GM12878 (cell line): ENCODE measurements around the gene MUC5B. TPM values are rescaled to one million over a fixed set of nuclear protein-coding genes. Genes with fewer than 3 reads are reported as not detected.

Source experiments
- ATAC-seq: fragments of 200-7000 bp; cut with Tn5 transposase; 3 replicates; pipeline ENCODE4 v1.9.1; 2020; ENCODE audit warnings: mild to moderate bottlenecking, moderate library complexity
- BruUV-seq: library from RNA; stranded (reverse); fragments of 400-500 nt; replicated peaks from 2 replicates; lab custom pipeline; 2021; lab: Mats Ljungman, UMichigan
- CTCF ChIA-PET: fragments of 300-600 bp; sonication (Branson Sonifier 250); formaldehyde crosslinking; extraction: SDS; loops from one replicate; lab custom pipeline; 2021; ENCODE audit warnings: inconsistent platforms; lab: Yijun Ruan, JAX
- POLR2A ChIA-PET: fragments of 350-600 bp; formaldehyde crosslinking; extraction: SDS; loops from one replicate; lab custom pipeline; 2021; ENCODE audit warnings: inconsistent platforms; lab: Charles Lee
- RAD21 ChIA-PET: fragments of 300-600 bp; sonication (Branson Sonifier 250); formaldehyde crosslinking; loops from one replicate; lab custom pipeline; 2023; ENCODE audit warnings: antibody characterized with exemption; ENCODE audit not compliant: unreplicated experiment; lab: Charles Lee
- SMC1A ChIA-PET: fragments of 300-600 bp; sonication (Branson Sonifier 250); formaldehyde crosslinking; loops from one replicate; lab custom pipeline; 2023; ENCODE audit not compliant: unreplicated experiment, uncharacterized antibody; lab: Charles Lee
- DNase-seq: peaks from one replicate; pipeline ENCODE4 v3.0.0-alpha.2; 2011; ENCODE audit warnings: low read depth, low spot score
- FAIRE-seq: peaks from 3 replicates; lab custom pipeline; 2011; peaks lifted over from hg19 to GRCh38; lab: Jason Lieb, UNC
- H2AFZ ChIP-seq: 2 replicates; pipeline ENCODE4 v1.6.0; 2011; ENCODE audit warnings: low read depth, low read length, control low read depth; ENCODE audit not compliant: control insufficient read depth
- H3K27ac ChIP-seq: 2 replicates; pipeline ENCODE4 v1.5.1; 2011; ENCODE audit warnings: control low read depth; ENCODE audit not compliant: control insufficient read depth, insufficient read depth
- H3K27me3 ChIP-seq, 2 experiments: replicated peaks in 1 of 2; 2 replicates each; pipeline versions ENCODE4 v1.6.0 to v1.6.1; 2011; ENCODE audit warnings: low read length in 1 of 2; ENCODE audit not compliant: control insufficient read depth in 2 of 2, insufficient read depth in 2 of 2
- H3K36me3 ChIP-seq, 2 experiments: 2 replicates each; pipeline ENCODE4 v1.5.1; 2011; ENCODE audit warnings: low read length in 1 of 2; ENCODE audit not compliant: control insufficient read depth in 2 of 2, insufficient read depth in 2 of 2
- H3K4me1 ChIP-seq: 2 replicates; pipeline ENCODE4 v1.6.1; 2011; ENCODE audit warnings: mild to moderate bottlenecking, low read length, moderate library complexity, mixed read lengths; ENCODE audit not compliant: control insufficient read depth, insufficient read depth
- H3K4me2 ChIP-seq: 2 replicates; pipeline ENCODE4 v1.6.0; 2011; ENCODE audit warnings: control low read depth; ENCODE audit not compliant: control insufficient read depth, insufficient read depth
- H3K4me3 ChIP-seq: fragments of 200-600 bp; sonication (generic); 2 replicates; pipeline ENCODE4 v1.5.1; 2016
- H3K79me2 ChIP-seq: 2 replicates; pipeline ENCODE4 v1.6.0; 2011; ENCODE audit warnings: low read length; ENCODE audit not compliant: control insufficient read depth, insufficient read depth
- H3K9ac ChIP-seq: 2 replicates; pipeline ENCODE4 v1.8.0; 2011; ENCODE audit warnings: low read length, control low read depth, mixed read lengths; ENCODE audit not compliant: control insufficient read depth, insufficient read depth
- H3K9me3 ChIP-seq: replicated peaks from 3 replicates; pipeline ENCODE4 v1.5.1; 2011; ENCODE audit warnings: mild to moderate bottlenecking, low read length; ENCODE audit not compliant: control insufficient read depth, insufficient read depth
- H4K20me1 ChIP-seq: 2 replicates; pipeline ENCODE4 v1.6.0; 2011; ENCODE audit not compliant: control insufficient read depth, insufficient read depth
- CBX5 ChIP-seq: sonication (generic); IDR thresholded peaks from 2 replicates; pipeline ENCODE4 v1.6.1; 2016; ENCODE audit warnings: low read depth, moderate library complexity, mild to moderate bottlenecking, inconsistent platforms
- HCFC1 ChIP-seq: fragments of 150-350 bp; IDR thresholded peaks from 2 replicates; pipeline ENCODE4 v1.6.1; 2014; ENCODE audit warnings: low read length
- JUNB ChIP-seq: IDR thresholded peaks from 2 replicates; pipeline ENCODE4 v1.6.1; 2016; ENCODE audit warnings: antibody characterized with exemption, mild to moderate bottlenecking
- LARP7 ChIP-seq: fragments of 450-650 bp; IDR thresholded peaks from 2 replicates; pipeline ENCODE4 v1.6.1; 2017; ENCODE audit warnings: mild to moderate bottlenecking
- MEF2B ChIP-seq: fragments of 450-650 bp; IDR thresholded peaks from 2 replicates; pipeline ENCODE4 v1.6.1; 2018; ENCODE audit warnings: mild to moderate bottlenecking, moderate library complexity; ENCODE audit not compliant: partially characterized antibody, poor library complexity, severe bottlenecking
- POU2F2 ChIP-seq: IDR thresholded peaks from 3 replicates; pipeline ENCODE4 v1.6.1; 2011; ENCODE audit warnings: low read depth, mild to moderate bottlenecking, low read length, borderline replicate concordance
- RAD21 ChIP-seq: IDR thresholded peaks from 2 replicates; pipeline ENCODE4 v1.6.1; 2011; ENCODE audit warnings: mild to moderate bottlenecking, low read depth, low read length, moderate library complexity; ENCODE audit not compliant: insufficient read depth
- SIX5 ChIP-seq: IDR thresholded peaks from 2 replicates; pipeline ENCODE4 v1.6.1; 2011; ENCODE audit warnings: mild to moderate bottlenecking, low read depth, low read length, moderate library complexity; ENCODE audit not compliant: severe bottlenecking
- SMC3 ChIP-seq: IDR thresholded peaks from 2 replicates; pipeline ENCODE4 v1.6.1; 2011; ENCODE audit warnings: low read length, improper control_type of control experiment, borderline replicate concordance
- SRF ChIP-seq, 2 experiments: IDR thresholded peaks; 2 replicates each; pipeline ENCODE4 v1.6.1; 2011; ENCODE audit warnings: low read depth in 2 of 2, low read length in 2 of 2, mild to moderate bottlenecking in 1 of 2, moderate library complexity in 1 of 2
- WRNIP1 ChIP-seq: IDR thresholded peaks from 2 replicates; pipeline ENCODE4 v1.6.1; 2011; ENCODE audit warnings: low read depth, low read length, improper control_type of control experiment, borderline replicate concordance
- WGBS: methylation state at CpG from one replicate; pipeline ENCODE4 v1.1.6; 2016; ENCODE audit warnings: low lambda C conversion rate; ENCODE audit not compliant: insufficient replicate concordance, insufficient coverage; ENCODE audit errors: missing lambda C conversion rate; 5-methylcytosine and 5-hydroxymethylcytosine counted together
- in situ Hi-C: fragments of 300-500 bp; cut with MboI; formaldehyde crosslinking; loops from 9 replicates; pipeline ENCODE4 v1.14.3; 2018; ENCODE audit warnings: mixed read lengths
- intact Hi-C: fragments of 100-400 bp; cut with micrococcal nuclease; formaldehyde crosslinking; loops from one replicate; pipeline ENCODE4 v1.14.2; 2022; ENCODE audit not compliant: unreplicated experiment
- polyA plus RNA-seq, 11 experiments: library from polyadenylated mRNA; depleted of rRNA in 4 of 11; unstranded in 6 of 11; stranded (reverse) in 5 of 11; fragments of >200 nt; fragmentation: Nextera tagmentation in 4 of 11; fragmentation: Illumina TruSeq in 1 of 11; extraction: Ambion mirVana in 4 of 11; extraction: Trizol in 1 of 11; gene quantifications; 1 replicate in 1 of 11; 2 replicates in 10 of 11; pipeline versions ENCODE4 v1.2.1 to v1.2.3, GENCODE V29; 2011 to 2016; ENCODE audit warnings: inconsistent platforms in 2 of 11, missing spikeins in 2 of 11, low read depth in 1 of 11
- total RNA-seq, 4 experiments: library from RNA; depleted of rRNA in 3 of 4; stranded (reverse); fragments of >200 nt in 3 of 4; fragmentation: Illumina TruSeq in 1 of 4; extraction: Trizol in 1 of 4; gene quantifications; 2 replicates each; pipeline versions ENCODE4 v1.2.1 to v1.2.3, GENCODE V29; 2013 to 2021
- TF ChIP-seq, protein P1 (sequence below): fragments of 450-650 bp; IDR thresholded peaks from 2 replicates; pipeline ENCODE4 v1.6.1; 2017; ENCODE audit warnings: mild to moderate bottlenecking
- TF ChIP-seq, protein P2 (sequence below): fragments of 450-650 bp; IDR thresholded peaks from 2 replicates; pipeline ENCODE4 v1.6.1; 2016; ENCODE audit warnings: mild to moderate bottlenecking
- TF ChIP-seq, protein P3 (sequence below): IDR thresholded peaks from 2 replicates; pipeline ENCODE4 v1.6.1; 2011; ENCODE audit warnings: borderline replicate concordance, low read depth, mild to moderate bottlenecking, moderate library complexity, mixed read lengths, low read length; ENCODE audit not compliant: insufficient read depth; ENCODE audit errors: extremely low read length
- TF ChIP-seq, protein P4 (sequence below): IDR thresholded peaks from 2 replicates; pipeline ENCODE4 v1.6.1; 2012; ENCODE audit warnings: low read depth, low read length, improper control_type of control experiment

MUC5B gene
- total and polyA plus RNA-seq, 10 of the 15 experiments (the other 5 are each of a cell fraction or from before 2014, with no cell fraction given) = 1.5 TPM; not detected in 9

- no peak for TF ChIP-seq WRNIP1
- no peak for TF ChIP-seq MEF2B
- TF ChIP-seq, protein P1, sequence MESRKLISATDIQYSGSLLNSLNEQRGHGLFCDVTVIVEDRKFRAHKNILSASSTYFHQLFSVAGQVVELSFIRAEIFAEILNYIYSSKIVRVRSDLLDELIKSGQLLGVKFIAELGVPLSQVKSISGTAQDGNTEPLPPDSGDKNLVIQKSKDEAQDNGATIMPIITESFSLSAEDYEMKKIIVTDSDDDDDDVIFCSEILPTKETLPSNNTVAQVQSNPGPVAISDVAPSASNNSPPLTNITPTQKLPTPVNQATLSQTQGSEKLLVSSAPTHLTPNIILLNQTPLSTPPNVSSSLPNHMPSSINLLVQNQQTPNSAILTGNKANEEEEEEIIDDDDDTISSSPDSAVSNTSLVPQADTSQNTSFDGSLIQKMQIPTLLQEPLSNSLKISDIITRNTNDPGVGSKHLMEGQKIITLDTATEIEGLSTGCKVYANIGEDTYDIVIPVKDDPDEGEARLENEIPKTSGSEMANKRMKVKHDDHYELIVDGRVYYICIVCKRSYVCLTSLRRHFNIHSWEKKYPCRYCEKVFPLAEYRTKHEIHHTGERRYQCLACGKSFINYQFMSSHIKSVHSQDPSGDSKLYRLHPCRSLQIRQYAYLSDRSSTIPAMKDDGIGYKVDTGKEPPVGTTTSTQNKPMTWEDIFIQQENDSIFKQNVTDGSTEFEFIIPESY = no peak
- no peak for TF ChIP-seq CBX5
- TF ChIP-seq POU2F2 = no peak
- TF ChIP-seq, all 136 proteins: peak for 0
Observed at GRCh38 chr11:1174441-1175370, 48.2 kb upstream of the MUC5B start (continued).

GRCh38 chr11:1175461-1176223, 47.2 kb upstream of the MUC5B start:
- no peaks in the 10 kb centered on the region for H3K79me2 ChIP-seq
- SMC1A ChIA-PET = no interaction called here
- FAIRE-seq (no peak), ATAC-seq (no peak), DNase-seq (no peak)
- H3K27ac ChIP-seq = no peak overlapping the region
- intact Hi-C loops (no loop called here), in situ Hi-C loops (no loop called here)
- H2AFZ ChIP-seq = no peak overlapping the region
- no peaks in the 10 kb centered on the region; the same call in 2 of the 3 replicates for H3K9me3 ChIP-seq
- H3K4me1 ChIP-seq = no peaks in the 10 kb centered on the region
- no peak overlapping the region for H3K4me3 ChIP-seq
- 76% methylated on average over 19 of the region's 22 CpGs for WGBS
- BruUV-seq = no TSS peak
- no peaks in the 10 kb centered on the region for H3K36me3 ChIP-seq
- no peak overlapping the region for H3K4me2 ChIP-seq
- H3K9ac ChIP-seq = no peak overlapping the region
- RAD21 ChIA-PET = no interaction called here
- CTCF ChIA-PET = no interaction called here
- H3K27me3 ChIP-seq = no peaks in the 10 kb centered on the region
- POLR2A ChIA-PET = no interaction called here
- no peaks in the 10 kb centered on the region for H4K20me1 ChIP-seq
- TF ChIP-seq SMC3 (no peak), SRF (IDR thresholded peaks at IDR 0.05; ENCODE audit: low read depth in 2 of 2, low read length in 2 of 2) (no peak), JUNB (no peak), HCFC1 (no peak), RAD21 (no peak), SIX5 (no peak), LARP7 (no peak)
- TF ChIP-seq, protein P2, sequence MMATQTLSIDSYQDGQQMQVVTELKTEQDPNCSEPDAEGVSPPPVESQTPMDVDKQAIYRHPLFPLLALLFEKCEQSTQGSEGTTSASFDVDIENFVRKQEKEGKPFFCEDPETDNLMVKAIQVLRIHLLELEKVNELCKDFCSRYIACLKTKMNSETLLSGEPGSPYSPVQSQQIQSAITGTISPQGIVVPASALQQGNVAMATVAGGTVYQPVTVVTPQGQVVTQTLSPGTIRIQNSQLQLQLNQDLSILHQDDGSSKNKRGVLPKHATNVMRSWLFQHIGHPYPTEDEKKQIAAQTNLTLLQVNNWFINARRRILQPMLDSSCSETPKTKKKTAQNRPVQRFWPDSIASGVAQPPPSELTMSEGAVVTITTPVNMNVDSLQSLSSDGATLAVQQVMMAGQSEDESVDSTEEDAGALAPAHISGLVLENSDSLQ = no peak
- TF ChIP-seq, protein P3, sequence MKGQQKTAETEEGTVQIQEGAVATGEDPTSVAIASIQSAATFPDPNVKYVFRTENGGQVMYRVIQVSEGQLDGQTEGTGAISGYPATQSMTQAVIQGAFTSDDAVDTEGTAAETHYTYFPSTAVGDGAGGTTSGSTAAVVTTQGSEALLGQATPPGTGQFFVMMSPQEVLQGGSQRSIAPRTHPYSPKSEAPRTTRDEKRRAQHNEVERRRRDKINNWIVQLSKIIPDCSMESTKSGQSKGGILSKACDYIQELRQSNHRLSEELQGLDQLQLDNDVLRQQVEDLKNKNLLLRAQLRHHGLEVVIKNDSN = no peak
- TF ChIP-seq, protein P4, sequence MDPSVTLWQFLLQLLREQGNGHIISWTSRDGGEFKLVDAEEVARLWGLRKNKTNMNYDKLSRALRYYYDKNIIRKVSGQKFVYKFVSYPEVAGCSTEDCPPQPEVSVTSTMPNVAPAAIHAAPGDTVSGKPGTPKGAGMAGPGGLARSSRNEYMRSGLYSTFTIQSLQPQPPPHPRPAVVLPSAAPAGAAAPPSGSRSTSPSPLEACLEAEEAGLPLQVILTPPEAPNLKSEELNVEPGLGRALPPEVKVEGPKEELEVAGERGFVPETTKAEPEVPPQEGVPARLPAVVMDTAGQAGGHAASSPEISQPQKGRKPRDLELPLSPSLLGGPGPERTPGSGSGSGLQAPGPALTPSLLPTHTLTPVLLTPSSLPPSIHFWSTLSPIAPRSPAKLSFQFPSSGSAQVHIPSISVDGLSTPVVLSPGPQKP = no peak
